AG08396 (cell line): Measurements from ENCODE around the gene FCGR3A.
"Not testable (repeated sequence)": the region's sequence is repeated elsewhere in the genome, so short reads cannot be mapped to it uniquely, and the experiment has no call there.

ENCODE experiments used
- DNase-seq: peaks from one replicate; pipeline ENCODE4 v3.0.0; 2012; ENCODE audit warnings: low spot score, mixed read lengths

FCGR3A gene

GRCh38 chr1:161549652-161550051, at the start of gene FCGR3A:
Gene FCGR3A, minus strand, starts transcription at chr1:161549818. Its CDS starts 82 bp downstream, at chr1:161549736.
- DNase-seq = no peak

- not testable (repeated sequence) for DNase-seq
Observed at GRCh38 chr1:161597077-161597476, 47.5 kb upstream of the FCGR3A start.

- not testable (repeated sequence) for DNase-seq
Observed at GRCh38 chr1:161595583-161595982, 46.0 kb upstream of the FCGR3A start.

GRCh38 chr1:161595173-161595572, 45.6 kb upstream of the FCGR3A start:
- not testable (repeated sequence) for DNase-seq

DNA sequence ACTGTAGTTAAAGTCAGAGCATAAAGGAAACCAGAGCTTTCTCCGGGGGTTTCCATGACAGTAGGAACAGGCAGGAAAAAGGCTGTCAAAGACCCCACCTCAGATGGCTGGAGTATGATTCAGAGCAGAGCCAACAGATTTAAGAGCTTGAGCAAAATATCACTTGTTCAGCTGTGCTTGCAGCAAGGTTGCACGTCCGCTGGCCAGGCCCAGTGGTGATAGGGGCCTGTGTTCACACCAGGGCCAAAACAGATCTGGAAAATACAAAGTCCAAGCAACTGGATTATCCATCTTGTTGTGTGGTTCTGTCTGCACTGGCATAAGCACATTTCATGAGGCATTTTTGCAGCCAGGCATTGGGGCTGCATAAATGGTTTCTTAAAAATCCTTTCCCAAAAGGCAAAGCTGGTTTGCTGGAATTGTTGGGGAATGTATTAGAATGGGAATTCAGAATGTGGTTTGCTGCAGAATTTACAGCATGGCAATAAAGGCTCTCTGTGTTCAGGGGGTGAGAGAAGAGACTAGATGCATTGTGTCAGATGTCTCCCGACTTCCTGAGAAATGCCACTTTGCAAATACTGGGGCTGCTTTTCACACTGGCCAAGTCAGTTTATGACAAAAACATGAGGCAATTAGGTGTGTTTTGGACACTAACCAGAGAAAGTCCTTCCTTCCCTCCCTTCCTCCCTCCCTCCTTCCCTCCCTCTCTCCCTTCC, 44.8 kb upstream of the FCGR3A start:
- DNase-seq = not testable (repeated sequence)

GRCh38 chr1:161593092-161593755, 43.6 kb upstream of the FCGR3A start:
- not testable (repeated sequence) for DNase-seq

GRCh38 chr1:161592586-161592985, 43.0 kb upstream of the FCGR3A start:
- not testable (repeated sequence) for DNase-seq

DNA sequence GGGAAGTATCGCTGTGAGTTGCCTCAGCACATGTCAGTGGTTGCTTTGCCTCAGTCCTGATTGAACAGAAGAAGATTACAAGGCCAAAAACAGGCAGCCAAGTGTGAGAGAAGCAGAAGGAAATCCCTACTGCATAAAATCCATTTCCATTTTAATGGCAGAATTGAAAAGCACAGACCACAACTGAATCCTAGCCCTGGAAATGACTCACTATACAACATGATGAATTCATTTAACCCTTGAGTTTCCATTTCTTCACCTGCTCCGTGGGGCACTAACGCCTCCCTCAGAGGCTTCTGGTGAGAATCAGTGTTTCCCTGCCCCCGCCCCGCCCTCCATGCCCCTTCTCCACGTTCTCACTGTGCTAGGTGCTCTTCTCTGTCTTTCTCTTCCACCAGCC, 40.3 kb upstream of the FCGR3A start:
- not testable (repeated sequence) for DNase-seq

DNA sequence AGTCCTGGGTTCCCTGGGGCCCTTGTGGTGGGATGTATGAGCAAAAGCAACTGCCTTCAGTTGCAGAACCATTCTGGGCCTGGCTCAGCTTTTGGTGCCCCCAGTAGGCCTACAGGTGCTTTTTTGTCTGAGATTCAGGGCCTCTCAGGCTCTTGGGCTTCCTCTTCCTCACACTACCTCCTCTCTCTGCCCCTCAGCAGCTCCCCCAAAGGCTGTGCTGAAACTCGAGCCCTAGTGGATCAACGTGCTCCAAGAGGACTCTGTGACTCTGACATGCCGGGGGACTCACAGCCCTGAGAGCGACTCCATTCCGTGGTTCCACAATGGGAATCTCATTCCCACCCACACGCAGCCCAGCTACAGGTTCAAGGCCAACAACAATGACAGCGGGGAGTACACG, 39.7 kb upstream of the FCGR3A start:
- DNase-seq = not testable (repeated sequence)

GRCh38 chr1:161588596-161588995, 39.0 kb upstream of the FCGR3A start:
- not testable (repeated sequence) for DNase-seq

GRCh38 chr1:161582882-161583281, 33.3 kb upstream of the FCGR3A start:
- DNase-seq = not testable (repeated sequence)

- not testable (repeated sequence) for DNase-seq
Observed at GRCh38 chr1:161580879-161581537, 31.4 kb upstream of the FCGR3A start.

GRCh38 chr1:161579856-161580507, 30.4 kb upstream of the FCGR3A start:
- DNase-seq = not testable (repeated sequence)

DNA sequence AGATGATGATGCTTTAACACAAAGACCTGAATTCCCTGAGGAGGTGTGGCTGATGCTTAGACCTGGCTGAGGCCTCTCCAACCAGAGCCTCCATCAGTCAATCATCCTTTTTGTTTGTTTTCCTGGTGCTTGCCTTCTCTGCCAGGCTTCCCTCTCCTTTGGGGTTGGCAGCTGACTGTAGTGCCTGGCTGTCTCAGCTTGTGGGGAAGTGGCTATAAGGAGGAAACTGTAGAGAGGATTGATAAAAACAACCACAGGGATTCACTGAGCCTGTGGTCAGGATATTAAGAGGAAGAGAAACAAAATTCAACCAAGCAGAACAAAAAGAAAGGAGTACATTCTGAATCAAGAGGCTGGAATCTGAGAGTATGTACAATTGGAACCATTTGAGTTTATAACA, 27.1 kb upstream of the FCGR3A start:
- DNase-seq = not testable (repeated sequence)

- not testable (repeated sequence) for DNase-seq
Observed at GRCh38 chr1:161571703-161572102, 22.1 kb upstream of the FCGR3A start.

DNA sequence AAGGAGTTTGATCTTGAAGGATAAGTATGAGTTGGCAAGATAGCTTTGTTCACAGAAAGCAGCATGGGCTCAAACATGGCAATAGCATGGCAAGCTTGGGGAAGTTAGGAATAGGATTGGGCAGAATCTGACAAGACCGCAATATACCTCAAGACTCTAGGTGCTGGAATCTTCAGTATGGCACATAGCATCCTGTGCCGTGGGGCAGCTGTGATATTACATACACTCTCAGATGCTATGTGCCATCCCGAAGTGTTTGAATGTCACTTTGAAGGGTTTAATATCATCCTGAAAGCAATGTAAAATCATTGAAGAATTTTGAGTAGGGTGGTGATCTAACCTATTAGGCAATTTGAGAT, 17.0 kb upstream of the FCGR3A start:
- not testable (repeated sequence) for DNase-seq

DNA sequence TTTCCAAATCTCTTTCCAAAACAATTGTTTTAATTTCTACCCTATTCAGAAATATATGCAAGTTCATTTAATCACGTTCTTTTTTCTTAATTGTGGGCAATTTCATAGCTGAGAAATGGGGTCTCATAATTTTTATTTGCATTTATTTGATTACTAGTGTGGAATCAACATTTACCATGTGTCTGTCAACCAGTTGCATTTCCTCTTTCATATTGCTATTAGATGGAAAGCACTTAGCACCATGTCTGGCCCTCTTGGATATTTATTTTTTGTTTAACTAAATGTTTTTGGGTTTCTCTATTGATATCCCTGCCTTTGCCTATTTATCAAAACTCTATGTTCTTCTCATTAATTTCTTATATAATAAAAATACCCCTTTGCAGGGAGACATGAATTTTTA, 13.9 kb upstream of the FCGR3A start:
- not testable (repeated sequence) for DNase-seq

DNA sequence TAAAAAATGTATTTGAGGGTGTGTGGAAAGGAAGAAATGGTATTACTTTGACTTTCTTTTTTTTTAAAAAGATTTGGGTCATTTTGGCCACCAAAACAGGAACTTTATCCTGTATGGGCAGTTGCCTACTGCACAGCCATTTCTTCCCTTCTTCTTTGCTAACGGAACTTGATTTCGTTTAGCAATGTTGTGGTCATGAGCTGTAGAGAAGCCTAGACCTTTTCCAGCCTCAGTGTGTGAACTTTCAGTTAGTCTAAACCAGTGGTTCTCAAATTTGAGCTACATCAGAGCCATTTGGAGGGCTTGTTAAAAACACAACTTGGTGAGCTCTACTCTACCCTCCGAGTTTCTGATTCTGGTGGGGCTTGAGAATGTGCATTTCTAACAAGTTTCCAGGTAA, 12.8 kb upstream of the FCGR3A start:
- DNase-seq = not testable (repeated sequence)

DNA sequence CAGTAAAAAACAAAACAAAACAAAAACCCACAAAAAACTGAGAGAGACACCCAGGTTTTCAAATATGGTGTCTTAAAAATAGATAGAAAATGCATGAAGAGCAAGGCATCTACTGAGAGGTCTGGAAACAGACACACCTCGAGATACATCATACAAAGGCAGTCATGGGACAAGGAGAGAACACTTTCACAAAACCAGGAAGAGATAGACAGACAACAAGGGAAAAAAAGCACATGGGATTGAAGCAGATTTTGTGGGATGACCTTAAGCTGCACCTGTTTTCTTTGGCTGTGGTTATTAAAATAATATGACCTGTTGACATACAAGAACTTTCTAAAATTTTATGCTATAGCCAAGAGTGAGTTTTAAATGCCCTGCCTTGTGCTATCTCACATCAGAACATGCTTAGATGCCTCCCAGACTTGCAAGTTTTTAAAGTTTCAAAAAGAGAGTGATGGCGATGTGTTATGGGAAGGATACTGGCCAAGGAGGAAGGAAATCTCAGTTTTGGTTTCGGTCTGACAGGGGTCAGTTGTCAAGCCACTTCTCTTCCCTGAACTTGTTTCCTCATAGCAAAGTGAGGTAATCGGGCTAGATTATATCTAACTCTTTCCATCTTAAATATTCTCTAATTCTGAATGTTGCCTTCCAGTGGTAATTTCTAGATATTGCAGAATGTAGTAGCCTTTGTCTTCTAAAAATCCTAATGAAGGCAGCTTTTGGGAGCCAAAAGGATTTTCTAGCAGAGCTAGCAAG, 11.5 kb upstream of the FCGR3A start:
- DNase-seq = not testable (repeated sequence)

DNA sequence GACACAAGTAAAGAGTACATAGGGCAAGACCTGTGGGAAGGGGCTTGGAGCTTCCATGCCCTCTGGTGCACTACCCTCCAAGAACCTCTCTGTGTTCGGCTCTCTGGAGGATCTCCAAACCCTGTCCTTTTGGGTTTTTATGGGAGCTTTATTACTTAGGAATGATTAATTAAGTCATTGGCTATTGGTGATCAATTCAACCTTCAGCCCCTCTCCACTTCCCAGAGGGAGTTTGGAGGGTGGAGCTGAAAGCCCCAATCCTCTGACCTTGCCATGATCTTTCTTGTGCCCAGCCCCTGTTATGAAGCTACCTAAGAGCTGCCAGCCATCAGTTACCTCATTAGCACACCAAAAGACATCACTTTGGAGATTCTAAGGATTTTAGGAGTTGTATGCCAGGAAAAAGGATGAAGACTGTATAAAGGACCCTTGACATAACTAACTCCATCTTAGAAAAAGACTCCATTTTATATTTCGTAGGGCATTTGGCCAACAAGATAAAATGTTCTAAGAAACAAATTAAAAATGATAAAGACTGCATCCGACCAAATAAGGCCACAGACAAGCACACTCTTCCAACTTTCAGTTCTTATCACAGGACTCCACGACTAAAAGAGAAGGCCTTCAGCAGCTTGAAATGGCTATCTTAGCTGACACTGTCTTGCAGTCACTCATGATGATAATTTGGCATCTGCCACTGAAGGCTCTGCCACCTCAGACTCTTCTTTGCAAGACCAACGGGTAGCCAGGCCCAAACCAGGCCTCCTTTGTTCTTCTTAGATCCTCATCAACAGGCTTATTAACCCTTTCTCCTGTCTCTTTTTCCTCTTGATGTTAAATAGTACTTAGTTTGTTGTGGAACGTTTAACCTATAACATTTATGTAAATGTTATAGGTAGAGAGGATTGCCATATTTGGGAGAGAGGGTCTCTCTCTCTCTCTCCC, 8.2 kb upstream of the FCGR3A start:
- DNase-seq = not testable (repeated sequence)
